Panc1 (cell line): ENCODE measurements around the gene CSTF2T. TPM values are rescaled to one million over a fixed set of nuclear protein-coding genes. Genes with fewer than 3 reads are reported as not detected.

Experiments
- ATAC-seq: fragments of 200-7000 bp; cut with Tn5 transposase; 2 replicates; pipeline ENCODE4 v1.9.1; 2020; ENCODE audit warnings: mild to moderate bottlenecking, moderate library complexity
- BruUV-seq: library from RNA; stranded (reverse); fragments of 400-500 nt; replicated peaks from 2 replicates; lab custom pipeline; 2021; lab: Mats Ljungman, UMichigan
- CTCF ChIA-PET: fragments of 300-600 bp; sonication (Branson Sonifier 250); formaldehyde crosslinking; loops from one replicate; lab custom pipeline; 2022; ENCODE audit warnings: antibody characterized with exemption; lab: Charles Lee
- POLR2A ChIA-PET: fragments of 300-600 bp; sonication (Branson Sonifier 250); formaldehyde crosslinking; loops from one replicate; lab custom pipeline; 2022; ENCODE audit warnings: antibody characterized with exemption; lab: Charles Lee
- DNase-seq: peaks from one replicate; pipeline ENCODE4 v3.0.0-alpha.2; 2010; ENCODE audit warnings: low read depth, low spot score
- H3K27ac ChIP-seq: 2 replicates; pipeline ENCODE4 v1.5.1; 2011; ENCODE audit warnings: mild to moderate bottlenecking, low read length, inconsistent platforms
- H3K27me3 ChIP-seq: fragments of 200-500 bp; sonication (Bioruptor generic); 2 replicates; pipeline ENCODE4 v1.6.0; 2014; ENCODE audit warnings: low read length, inconsistent platforms; ENCODE audit not compliant: control insufficient read depth, insufficient read depth
- H3K36me3 ChIP-seq: fragments of 200-500 bp; sonication (Bioruptor generic); 2 replicates; pipeline ENCODE4 v1.5.1; 2014; ENCODE audit warnings: inconsistent platforms, mild to moderate bottlenecking, low read length, moderate library complexity; ENCODE audit not compliant: control insufficient read depth, insufficient read depth
- H3K4me1 ChIP-seq: 2 replicates; pipeline ENCODE4 v1.5.1; 2011; ENCODE audit warnings: inconsistent platforms, mild to moderate bottlenecking, low read length, moderate library complexity; ENCODE audit not compliant: control insufficient read depth, insufficient read depth
- H3K4me3 ChIP-seq, 2 experiments: 2 replicates each; pipeline ENCODE4 v1.5.1; 2011 to 2012; ENCODE audit warnings: low read depth in 2 of 2, low read length in 2 of 2, mild to moderate bottlenecking in 2 of 2, inconsistent platforms in 1 of 2, moderate library complexity in 1 of 2
- H3K9me3 ChIP-seq: fragments of 200-500 bp; sonication (Bioruptor generic); 2 replicates; pipeline ENCODE4 v1.5.1; 2014; ENCODE audit warnings: low read depth, mild to moderate bottlenecking, inconsistent platforms, low read length, moderate library complexity; ENCODE audit not compliant: control insufficient read depth, insufficient read depth
- POLR2AphosphoS5 ChIP-seq: IDR thresholded peaks from 2 replicates; pipeline ENCODE4 v1.6.1; 2012; ENCODE audit warnings: mild to moderate bottlenecking, low read depth, low read length, moderate library complexity
- SIN3A ChIP-seq: IDR thresholded peaks from 2 replicates; pipeline ENCODE4 v1.6.1; 2012; ENCODE audit warnings: low read depth, mild to moderate bottlenecking, low read length, moderate library complexity, borderline replicate concordance; ENCODE audit not compliant: insufficient read depth
- TCF7L2 ChIP-seq: IDR thresholded peaks from 2 replicates; pipeline ENCODE4 v1.6.1; 2011; ENCODE audit warnings: mild to moderate bottlenecking, low read depth, low read length, inconsistent platforms
- in situ Hi-C: cut with HindIII; loops from 2 replicates; pipeline ENCODE4 v1.10.0; 2016; ENCODE audit warnings: low sequenced_read_pairs, low pct_unique_long_range_greater_than_20kb
- intact Hi-C: fragments of 100-400 bp; cut with micrococcal nuclease; formaldehyde crosslinking; loops from one replicate; pipeline ENCODE4 v1.10.0; 2022; ENCODE audit not compliant: unreplicated experiment
- total RNA-seq: library from RNA; stranded (reverse); gene quantifications from one replicate; pipeline ENCODE4 v1.2.1, GENCODE V29; 2021; ENCODE audit not compliant: unreplicated experiment
- TF ChIP-seq, protein P1 (sequence below): fragments of 450-650 bp; IDR thresholded peaks from 2 replicates; pipeline ENCODE4 v1.5.1; 2017; ENCODE audit warnings: mild to moderate bottlenecking
- TF ChIP-seq, protein P2 (sequence below), 2 experiments: IDR thresholded peaks; 2 replicates each; pipeline ENCODE4 v1.6.1; 2011 to 2012; ENCODE audit warnings: low read depth in 2 of 2, control low read depth in 1 of 2, low read length in 1 of 2, mild to moderate bottlenecking in 1 of 2, moderate library complexity in 1 of 2; ENCODE audit not compliant: insufficient read depth in 1 of 2

The CSTF2T gene
- total RNA-seq, 1 experiment from 2014 or later = 20.8 TPM

- Histone ChIP-seq H3K27ac (no peak overlapping the region), H3K9me3 (no peaks in the 10 kb centered on the region), H3K36me3 (no peaks in the 10 kb centered on the region), H3K4me3 (no peak overlapping the region), H3K27me3 (0 out of 2 replicates have a peak, but pooled peaks cover 3% of the 10 kb centered on the region), H3K4me1 (no peaks in the 10 kb centered on the region)
- BruUV-seq = no TSS peak
- TF ChIP-seq TCF7L2 (no peak), SIN3A (no peak), POLR2AphosphoS5 (no peak)
- TF ChIP-seq, protein P1, sequence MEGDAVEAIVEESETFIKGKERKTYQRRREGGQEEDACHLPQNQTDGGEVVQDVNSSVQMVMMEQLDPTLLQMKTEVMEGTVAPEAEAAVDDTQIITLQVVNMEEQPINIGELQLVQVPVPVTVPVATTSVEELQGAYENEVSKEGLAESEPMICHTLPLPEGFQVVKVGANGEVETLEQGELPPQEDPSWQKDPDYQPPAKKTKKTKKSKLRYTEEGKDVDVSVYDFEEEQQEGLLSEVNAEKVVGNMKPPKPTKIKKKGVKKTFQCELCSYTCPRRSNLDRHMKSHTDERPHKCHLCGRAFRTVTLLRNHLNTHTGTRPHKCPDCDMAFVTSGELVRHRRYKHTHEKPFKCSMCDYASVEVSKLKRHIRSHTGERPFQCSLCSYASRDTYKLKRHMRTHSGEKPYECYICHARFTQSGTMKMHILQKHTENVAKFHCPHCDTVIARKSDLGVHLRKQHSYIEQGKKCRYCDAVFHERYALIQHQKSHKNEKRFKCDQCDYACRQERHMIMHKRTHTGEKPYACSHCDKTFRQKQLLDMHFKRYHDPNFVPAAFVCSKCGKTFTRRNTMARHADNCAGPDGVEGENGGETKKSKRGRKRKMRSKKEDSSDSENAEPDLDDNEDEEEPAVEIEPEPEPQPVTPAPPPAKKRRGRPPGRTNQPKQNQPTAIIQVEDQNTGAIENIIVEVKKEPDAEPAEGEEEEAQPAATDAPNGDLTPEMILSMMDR = no peak
- TF ChIP-seq, protein P2, sequence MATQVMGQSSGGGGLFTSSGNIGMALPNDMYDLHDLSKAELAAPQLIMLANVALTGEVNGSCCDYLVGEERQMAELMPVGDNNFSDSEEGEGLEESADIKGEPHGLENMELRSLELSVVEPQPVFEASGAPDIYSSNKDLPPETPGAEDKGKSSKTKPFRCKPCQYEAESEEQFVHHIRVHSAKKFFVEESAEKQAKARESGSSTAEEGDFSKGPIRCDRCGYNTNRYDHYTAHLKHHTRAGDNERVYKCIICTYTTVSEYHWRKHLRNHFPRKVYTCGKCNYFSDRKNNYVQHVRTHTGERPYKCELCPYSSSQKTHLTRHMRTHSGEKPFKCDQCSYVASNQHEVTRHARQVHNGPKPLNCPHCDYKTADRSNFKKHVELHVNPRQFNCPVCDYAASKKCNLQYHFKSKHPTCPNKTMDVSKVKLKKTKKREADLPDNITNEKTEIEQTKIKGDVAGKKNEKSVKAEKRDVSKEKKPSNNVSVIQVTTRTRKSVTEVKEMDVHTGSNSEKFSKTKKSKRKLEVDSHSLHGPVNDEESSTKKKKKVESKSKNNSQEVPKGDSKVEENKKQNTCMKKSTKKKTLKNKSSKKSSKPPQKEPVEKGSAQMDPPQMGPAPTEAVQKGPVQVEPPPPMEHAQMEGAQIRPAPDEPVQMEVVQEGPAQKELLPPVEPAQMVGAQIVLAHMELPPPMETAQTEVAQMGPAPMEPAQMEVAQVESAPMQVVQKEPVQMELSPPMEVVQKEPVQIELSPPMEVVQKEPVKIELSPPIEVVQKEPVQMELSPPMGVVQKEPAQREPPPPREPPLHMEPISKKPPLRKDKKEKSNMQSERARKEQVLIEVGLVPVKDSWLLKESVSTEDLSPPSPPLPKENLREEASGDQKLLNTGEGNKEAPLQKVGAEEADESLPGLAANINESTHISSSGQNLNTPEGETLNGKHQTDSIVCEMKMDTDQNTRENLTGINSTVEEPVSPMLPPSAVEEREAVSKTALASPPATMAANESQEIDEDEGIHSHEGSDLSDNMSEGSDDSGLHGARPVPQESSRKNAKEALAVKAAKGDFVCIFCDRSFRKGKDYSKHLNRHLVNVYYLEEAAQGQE (IDR thresholded peaks at IDR 0.05; ENCODE audit: insufficient read depth in 1 of 2, low read depth in 2 of 2, low read length in 1 of 2) = no peak
- ATAC-seq (no peak), DNase-seq (no peak)
- in situ Hi-C loops = no loop called here
- POLR2A ChIA-PET = no interaction called here
- CTCF ChIA-PET = no interaction called here
- intact Hi-C loops = no loop called here
These were observed 45.0 kb upstream of the CSTF2T start for GRCh38 chr10:51744235-51745000.

DNA sequence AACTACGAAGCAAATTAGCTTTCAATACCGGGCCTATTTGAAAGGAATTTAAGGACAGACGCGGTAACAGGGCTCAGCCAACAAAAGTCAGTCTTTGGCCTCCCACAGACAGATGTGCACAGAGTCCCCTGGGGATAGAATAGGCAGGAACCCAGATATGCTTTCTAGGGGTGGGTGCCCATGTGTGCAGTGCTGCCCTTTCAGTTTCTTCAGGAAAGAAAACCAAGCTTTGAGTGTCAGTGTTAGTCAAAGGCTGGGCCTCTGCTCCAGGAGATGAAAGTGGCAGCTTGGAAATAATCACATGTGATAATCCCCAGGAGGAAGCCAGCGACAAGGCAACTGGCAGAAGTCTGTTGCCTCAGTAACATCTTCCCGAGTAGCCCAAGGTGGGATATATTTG is 43.8 kb upstream of the CSTF2T start:
- Histone ChIP-seq H3K27ac (no peak overlapping the region), H3K36me3 (no peaks in the 10 kb centered on the region), H3K4me1 (no peaks in the 10 kb centered on the region), H3K9me3 (no peaks in the 10 kb centered on the region), H3K27me3 (0 out of 2 replicates have a peak, but pooled peaks cover 3% of the 10 kb centered on the region), H3K4me3 (no peak overlapping the region)
- intact Hi-C loops (no loop called here), in situ Hi-C loops (no loop called here)
- ATAC-seq (no peak), DNase-seq (no peak)
- CTCF ChIA-PET = no interaction called here
- TF ChIP-seq POLR2AphosphoS5 (no peak), TCF7L2 (no peak), SIN3A (no peak)
- TF ChIP-seq, protein P2 (IDR thresholded peaks at IDR 0.05; ENCODE audit: insufficient read depth in 1 of 2, low read depth in 2 of 2, low read length in 1 of 2) = no peak
- TF ChIP-seq, protein P1 = no peak
- POLR2A ChIA-PET = no interaction called here
- no TSS peak for BruUV-seq
